Inflammatory macrophage treated with lipopolysaccharide for 1 hour (primary cell): ENCODE measurements around the gene ZNF341.

ENCODE experiments used
- DNase-seq, 2 donors: peaks; one replicate each; pipeline ENCODE4 v3.0.0-alpha.2; 2020 to 2022

Gene ZNF341

GRCh38 chr20:33703498-33704137 is 28.2 kb upstream of the ZNF341 start:
- no peak for DNase-seq

- no peak for DNase-seq
Observed at GRCh38 chr20:33704197-33704924, 27.4 kb upstream of the ZNF341 start.

- DNase-seq: no peak
Observed at GRCh38 chr20:33707668-33708067, 24.1 kb upstream of the ZNF341 start.

GRCh38 chr20:33709398-33709797 is 22.4 kb upstream of the ZNF341 start:
- no peak for DNase-seq

- no peak for DNase-seq
Observed at GRCh38 chr20:33709905-33710541, 21.8 kb upstream of the ZNF341 start.

- no peak for DNase-seq
Observed at GRCh38 chr20:33710681-33711445, 20.9 kb upstream of the ZNF341 start.

GRCh38 chr20:33711446-33711738 is 20.4 kb upstream of the ZNF341 start:
- no peak for DNase-seq

GRCh38 chr20:33713865-33714367 is 17.9 kb upstream of the ZNF341 start:
- no peak for DNase-seq

- no peak for DNase-seq
Observed at GRCh38 chr20:33716498-33716897, 15.3 kb upstream of the ZNF341 start.

GRCh38 chr20:33719277-33719988 is 12.4 kb upstream of the ZNF341 start:
- DNase-seq: no peak

- peak; percentile 96 to 97 for DNase-seq
Observed at GRCh38 chr20:33719989-33720709, 11.6 kb upstream of the ZNF341 start, which contains the start of gene PXMP4. Gene PXMP4, minus strand, starts transcription at chr20:33720310. Its CDS starts 103 bp downstream, at chr20:33720207.

GRCh38 chr20:33721391-33722140 is 10.2 kb upstream of the ZNF341 start:
- no peak for DNase-seq

GRCh38 chr20:33724439-33725094 is 7.2 kb upstream of the ZNF341 start:
- peak in 1 of 2 donors; percentile 37 for DNase-seq

- no peak for DNase-seq
Observed at GRCh38 chr20:33725607-33726264, 6.1 kb upstream of the ZNF341 start.

GRCh38 chr20:33727115-33727479 is 4.7 kb upstream of the ZNF341 start:
- DNase-seq: no peak

- DNase-seq: no peak
Observed at GRCh38 chr20:33727806-33728205, 4.0 kb upstream of the ZNF341 start.

GRCh38 chr20:33728463-33728862 is 3.3 kb upstream of the ZNF341 start:
- DNase-seq: no peak

GRCh38 chr20:33729101-33729500 is 2.7 kb upstream of the ZNF341 start:
- no peak for DNase-seq

GRCh38 chr20:33730946-33731692 is 677 bp upstream of the ZNF341 start:
- DNase-seq: no peak
